ENCODE data around the gene ZFYVE28. TPM values are rescaled to one million over a fixed set of nuclear protein-coding genes. Genes with fewer than 3 reads are reported as not detected.
A peak's percentile ranks its signal among the peaks of the same experiment; 100 is the strongest.

ZFYVE28 gene
- total and polyA plus RNA-seq, 2 of the 8 experiments (the other 6 are each of a cell fraction or from before 2014, with no cell fraction given), result 1.7 to 4.9 TPM

DNA sequence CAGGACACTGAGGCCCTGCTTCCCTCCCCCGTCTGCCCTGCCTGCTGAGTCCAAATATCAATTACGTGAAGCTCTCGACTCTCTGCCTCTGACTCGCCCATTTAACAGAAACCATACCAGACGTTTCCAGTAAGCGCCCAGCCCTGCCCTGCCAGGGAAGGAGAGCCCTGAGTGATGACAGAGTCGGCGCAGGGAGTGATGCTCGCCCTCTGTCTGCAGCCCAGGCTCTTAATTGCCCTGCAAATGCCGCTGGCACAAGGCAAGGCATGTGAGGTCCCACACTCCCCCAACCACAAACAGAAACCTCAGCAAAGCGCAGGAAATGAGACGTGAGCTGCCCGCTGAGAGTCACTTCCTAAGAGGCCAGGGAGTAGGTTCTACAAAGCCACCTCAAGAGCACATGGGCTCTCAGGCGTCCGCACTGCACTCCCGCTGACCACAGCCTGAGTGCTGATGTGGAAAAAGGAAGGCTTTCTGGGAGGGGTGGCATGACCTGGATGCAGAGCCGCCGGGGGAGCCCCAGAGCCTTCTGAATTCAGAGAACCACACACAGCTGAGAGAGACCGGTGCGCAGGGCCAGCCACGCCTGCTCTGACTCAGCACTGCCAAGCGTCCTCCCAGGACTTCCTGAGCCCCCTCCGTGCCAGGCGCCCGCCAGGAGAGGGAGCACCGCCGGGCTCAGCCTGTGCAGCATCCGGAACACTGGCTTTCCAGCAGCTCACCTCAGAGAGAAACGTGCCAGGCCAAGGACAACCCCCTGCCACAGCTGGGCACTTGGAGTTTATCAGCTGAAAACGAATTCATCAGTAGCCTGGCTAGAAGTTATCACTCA is 5.3 kb downstream of the ZFYVE28 start (continued):
- TF ChIP-seq, protein P1, sequence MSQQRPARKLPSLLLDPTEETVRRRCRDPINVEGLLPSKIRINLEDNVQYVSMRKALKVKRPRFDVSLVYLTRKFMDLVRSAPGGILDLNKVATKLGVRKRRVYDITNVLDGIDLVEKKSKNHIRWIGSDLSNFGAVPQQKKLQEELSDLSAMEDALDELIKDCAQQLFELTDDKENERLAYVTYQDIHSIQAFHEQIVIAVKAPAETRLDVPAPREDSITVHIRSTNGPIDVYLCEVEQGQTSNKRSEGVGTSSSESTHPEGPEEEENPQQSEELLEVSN (IDR thresholded peaks at IDR 0.05), result peak; percentile 65; the same call in 1 of the 2 replicates
- TF ChIP-seq TBP (IDR thresholded peaks at IDR 0.05; ENCODE audit: low read depth, low read length) (no peak), CBX8 (IDR thresholded peaks at IDR 0.05; ENCODE audit: borderline replicate concordance, low read depth, low read length) (no peak), CREB1 (IDR thresholded peaks at IDR 0.05) (peak; percentile 97), BACH1 (IDR thresholded peaks at IDR 0.05; ENCODE audit: low read length) (peak; percentile 90), RNF2 (IDR thresholded peaks at IDR 0.05; ENCODE audit: borderline replicate concordance, low read depth, low read length, missing control alignments, poor library complexity, severe bottlenecking) (no peak), BCL11A (IDR thresholded peaks at IDR 0.05; ENCODE audit: low read depth in 2 of 2, low read length in 2 of 2) (no peak), SP1 (IDR thresholded peaks at IDR 0.05; ENCODE audit: low read depth, low read length) (0 out of 2 replicates have a peak, but pooled peaks have one; percentile 28)
- TF ChIP-seq, protein P2, sequence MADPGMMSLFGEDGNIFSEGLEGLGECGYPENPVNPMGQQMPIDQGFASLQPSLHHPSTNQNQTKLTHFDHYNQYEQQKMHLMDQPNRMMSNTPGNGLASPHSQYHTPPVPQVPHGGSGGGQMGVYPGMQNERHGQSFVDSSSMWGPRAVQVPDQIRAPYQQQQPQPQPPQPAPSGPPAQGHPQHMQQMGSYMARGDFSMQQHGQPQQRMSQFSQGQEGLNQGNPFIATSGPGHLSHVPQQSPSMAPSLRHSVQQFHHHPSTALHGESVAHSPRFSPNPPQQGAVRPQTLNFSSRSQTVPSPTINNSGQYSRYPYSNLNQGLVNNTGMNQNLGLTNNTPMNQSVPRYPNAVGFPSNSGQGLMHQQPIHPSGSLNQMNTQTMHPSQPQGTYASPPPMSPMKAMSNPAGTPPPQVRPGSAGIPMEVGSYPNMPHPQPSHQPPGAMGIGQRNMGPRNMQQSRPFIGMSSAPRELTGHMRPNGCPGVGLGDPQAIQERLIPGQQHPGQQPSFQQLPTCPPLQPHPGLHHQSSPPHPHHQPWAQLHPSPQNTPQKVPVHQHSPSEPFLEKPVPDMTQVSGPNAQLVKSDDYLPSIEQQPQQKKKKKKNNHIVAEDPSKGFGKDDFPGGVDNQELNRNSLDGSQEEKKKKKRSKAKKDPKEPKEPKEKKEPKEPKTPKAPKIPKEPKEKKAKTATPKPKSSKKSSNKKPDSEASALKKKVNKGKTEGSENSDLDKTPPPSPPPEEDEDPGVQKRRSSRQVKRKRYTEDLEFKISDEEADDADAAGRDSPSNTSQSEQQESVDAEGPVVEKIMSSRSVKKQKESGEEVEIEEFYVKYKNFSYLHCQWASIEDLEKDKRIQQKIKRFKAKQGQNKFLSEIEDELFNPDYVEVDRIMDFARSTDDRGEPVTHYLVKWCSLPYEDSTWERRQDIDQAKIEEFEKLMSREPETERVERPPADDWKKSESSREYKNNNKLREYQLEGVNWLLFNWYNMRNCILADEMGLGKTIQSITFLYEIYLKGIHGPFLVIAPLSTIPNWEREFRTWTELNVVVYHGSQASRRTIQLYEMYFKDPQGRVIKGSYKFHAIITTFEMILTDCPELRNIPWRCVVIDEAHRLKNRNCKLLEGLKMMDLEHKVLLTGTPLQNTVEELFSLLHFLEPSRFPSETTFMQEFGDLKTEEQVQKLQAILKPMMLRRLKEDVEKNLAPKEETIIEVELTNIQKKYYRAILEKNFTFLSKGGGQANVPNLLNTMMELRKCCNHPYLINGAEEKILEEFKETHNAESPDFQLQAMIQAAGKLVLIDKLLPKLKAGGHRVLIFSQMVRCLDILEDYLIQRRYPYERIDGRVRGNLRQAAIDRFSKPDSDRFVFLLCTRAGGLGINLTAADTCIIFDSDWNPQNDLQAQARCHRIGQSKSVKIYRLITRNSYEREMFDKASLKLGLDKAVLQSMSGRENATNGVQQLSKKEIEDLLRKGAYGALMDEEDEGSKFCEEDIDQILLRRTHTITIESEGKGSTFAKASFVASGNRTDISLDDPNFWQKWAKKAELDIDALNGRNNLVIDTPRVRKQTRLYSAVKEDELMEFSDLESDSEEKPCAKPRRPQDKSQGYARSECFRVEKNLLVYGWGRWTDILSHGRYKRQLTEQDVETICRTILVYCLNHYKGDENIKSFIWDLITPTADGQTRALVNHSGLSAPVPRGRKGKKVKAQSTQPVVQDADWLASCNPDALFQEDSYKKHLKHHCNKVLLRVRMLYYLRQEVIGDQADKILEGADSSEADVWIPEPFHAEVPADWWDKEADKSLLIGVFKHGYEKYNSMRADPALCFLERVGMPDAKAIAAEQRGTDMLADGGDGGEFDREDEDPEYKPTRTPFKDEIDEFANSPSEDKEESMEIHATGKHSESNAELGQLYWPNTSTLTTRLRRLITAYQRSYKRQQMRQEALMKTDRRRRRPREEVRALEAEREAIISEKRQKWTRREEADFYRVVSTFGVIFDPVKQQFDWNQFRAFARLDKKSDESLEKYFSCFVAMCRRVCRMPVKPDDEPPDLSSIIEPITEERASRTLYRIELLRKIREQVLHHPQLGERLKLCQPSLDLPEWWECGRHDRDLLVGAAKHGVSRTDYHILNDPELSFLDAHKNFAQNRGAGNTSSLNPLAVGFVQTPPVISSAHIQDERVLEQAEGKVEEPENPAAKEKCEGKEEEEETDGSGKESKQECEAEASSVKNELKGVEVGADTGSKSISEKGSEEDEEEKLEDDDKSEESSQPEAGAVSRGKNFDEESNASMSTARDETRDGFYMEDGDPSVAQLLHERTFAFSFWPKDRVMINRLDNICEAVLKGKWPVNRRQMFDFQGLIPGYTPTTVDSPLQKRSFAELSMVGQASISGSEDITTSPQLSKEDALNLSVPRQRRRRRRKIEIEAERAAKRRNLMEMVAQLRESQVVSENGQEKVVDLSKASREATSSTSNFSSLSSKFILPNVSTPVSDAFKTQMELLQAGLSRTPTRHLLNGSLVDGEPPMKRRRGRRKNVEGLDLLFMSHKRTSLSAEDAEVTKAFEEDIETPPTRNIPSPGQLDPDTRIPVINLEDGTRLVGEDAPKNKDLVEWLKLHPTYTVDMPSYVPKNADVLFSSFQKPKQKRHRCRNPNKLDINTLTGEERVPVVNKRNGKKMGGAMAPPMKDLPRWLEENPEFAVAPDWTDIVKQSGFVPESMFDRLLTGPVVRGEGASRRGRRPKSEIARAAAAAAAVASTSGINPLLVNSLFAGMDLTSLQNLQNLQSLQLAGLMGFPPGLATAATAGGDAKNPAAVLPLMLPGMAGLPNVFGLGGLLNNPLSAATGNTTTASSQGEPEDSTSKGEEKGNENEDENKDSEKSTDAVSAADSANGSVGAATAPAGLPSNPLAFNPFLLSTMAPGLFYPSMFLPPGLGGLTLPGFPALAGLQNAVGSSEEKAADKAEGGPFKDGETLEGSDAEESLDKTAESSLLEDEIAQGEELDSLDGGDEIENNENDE (IDR thresholded peaks at IDR 0.05; ENCODE audit: insufficient replicate concordance, low read length), result no peak

All from H1 (cell line).